Rectal smooth muscle tissue (tissue), 1 donor: ENCODE measurements around the gene IL4I1.

ENCODE experiments used
- H3K27ac ChIP-seq: one replicate; pipeline ENCODE4 v1.7.0; 2013; ENCODE audit warnings: low read depth, low read length, inconsistent platforms
- H3K27me3 ChIP-seq: one replicate; pipeline ENCODE4 v1.7.0; 2013; ENCODE audit warnings: low read length; ENCODE audit not compliant: control insufficient read depth, insufficient read depth
- H3K36me3 ChIP-seq: one replicate; pipeline ENCODE4 v1.7.0; 2013; ENCODE audit warnings: low read length; ENCODE audit not compliant: control insufficient read depth, insufficient read depth
- H3K4me1 ChIP-seq: one replicate; pipeline ENCODE4 v1.7.0; 2013; ENCODE audit warnings: low read length; ENCODE audit not compliant: control insufficient read depth, insufficient read depth
- H3K4me3 ChIP-seq: one replicate; pipeline ENCODE4 v1.7.0; 2013; ENCODE audit warnings: low read length
- H3K9ac ChIP-seq: one replicate; pipeline ENCODE4 v1.7.0; 2013; ENCODE audit warnings: low read length

The IL4I1 gene

DNA sequence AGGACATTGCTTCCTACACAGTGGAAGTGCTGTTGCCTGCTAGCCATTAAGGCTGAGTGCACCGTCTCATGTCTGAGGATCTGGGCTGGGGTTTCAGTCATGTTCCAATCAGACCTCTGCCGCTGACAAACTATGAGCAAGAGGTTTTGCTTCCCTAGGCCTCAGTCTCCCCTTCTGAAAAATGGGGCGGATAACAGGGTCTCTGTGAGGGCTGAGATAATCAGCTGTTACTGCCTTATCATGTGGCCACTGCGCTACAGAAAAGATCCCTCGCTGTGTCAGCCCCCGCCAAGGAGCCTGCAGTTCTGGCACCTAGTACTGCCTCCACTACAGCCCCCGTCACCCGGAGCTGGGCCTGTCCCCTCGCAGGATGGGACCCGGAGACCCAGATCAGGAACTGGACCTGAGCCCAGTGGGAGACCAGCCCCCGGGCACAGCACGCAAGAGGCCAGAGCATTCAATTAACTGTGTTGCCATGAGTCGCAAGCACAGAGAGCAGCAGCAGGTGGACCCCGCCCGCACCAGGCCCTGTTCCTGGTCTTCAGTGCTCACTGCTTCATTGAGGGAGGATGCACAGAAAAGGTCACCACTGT, 26.3 kb downstream of the IL4I1 start:
- Histone ChIP-seq H3K27ac (peak overlapping the region; percentile 94), H3K4me3 (peak overlapping the region; percentile 76), H3K4me1 (peaks cover 11% of the 10 kb centered on the region), H3K27me3 (no peaks in the 10 kb centered on the region), H3K9ac (peak overlapping the region; percentile 46), H3K36me3 (peaks cover 3% of the 10 kb centered on the region)

DNA sequence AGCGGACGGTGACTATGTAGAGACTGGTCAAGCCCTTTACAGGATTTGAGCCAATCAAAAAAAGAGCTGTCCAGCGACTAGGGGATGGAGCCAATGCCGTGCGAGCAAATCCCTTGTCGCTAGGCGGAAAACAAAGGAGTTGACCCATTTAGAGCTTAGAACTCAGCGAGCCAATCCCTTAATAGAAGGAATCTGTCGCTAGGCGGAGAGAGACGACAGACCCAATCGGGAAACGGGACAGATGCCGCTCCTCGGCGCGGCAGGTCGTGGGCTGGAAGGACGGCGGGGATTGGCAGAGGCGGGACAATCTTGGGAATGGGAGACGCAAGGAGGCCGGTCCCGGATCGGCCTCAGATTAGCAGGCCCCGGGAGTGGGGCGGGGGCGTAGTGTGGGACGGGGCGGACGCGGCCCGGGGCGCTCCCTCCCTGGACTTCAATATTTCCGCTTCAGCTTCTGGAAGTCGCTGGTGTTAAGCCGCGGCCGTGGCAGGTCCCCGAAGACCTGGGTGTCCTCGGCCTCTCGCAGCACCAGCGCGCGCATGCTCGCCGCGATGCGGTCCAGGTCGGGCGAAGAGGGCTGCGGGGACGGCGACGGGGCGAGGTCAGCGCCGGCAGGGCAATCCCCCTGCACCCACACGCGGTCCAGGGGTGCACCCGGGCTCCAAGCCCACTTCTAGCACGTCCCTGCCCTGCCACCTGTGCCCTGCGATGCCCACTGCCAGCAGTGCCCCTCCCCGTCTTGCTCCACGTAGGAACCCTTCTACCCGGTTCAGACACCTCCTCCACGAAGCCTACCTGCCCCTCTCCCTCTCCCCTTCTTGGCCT, 27.0 kb downstream of the IL4I1 start:
- H3K4me1 ChIP-seq, result peaks cover 9% of the 10 kb centered on the region
- peak overlapping the region; percentile 94 for H3K27ac ChIP-seq
- no peaks in the 10 kb centered on the region for H3K27me3 ChIP-seq
- peak overlapping the region; percentile 76 for H3K4me3 ChIP-seq
- H3K36me3 ChIP-seq, result peaks cover 6% of the 10 kb centered on the region
- H3K9ac ChIP-seq, result peak overlapping the region; percentile 46

DNA sequence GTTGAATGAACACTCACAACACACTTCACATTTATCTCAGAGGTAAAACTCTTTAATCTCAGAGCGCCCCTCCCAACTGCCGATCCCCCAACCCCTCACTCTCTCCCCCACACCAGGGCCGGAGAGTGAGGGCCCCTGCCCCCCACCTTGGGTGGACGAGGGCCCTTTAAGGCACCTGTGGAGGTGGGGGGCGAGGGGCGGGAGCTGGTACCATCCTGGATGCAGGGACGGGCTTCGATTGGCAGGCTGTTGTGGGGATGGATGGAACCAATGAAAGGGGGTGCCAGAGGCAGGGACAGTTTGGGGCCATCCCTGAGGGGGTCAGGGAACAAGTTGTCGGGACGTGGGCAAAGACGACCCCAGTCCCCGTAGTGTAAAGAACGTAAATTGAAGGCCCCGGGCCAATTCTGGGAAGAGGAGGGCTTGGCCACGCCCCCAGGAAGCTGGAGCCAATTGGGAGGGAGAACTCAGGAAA, 27.6 kb downstream of the IL4I1 start:
- Histone ChIP-seq H3K4me3 (peak overlapping the region; percentile 40), H3K36me3 (peaks cover 11% of the 10 kb centered on the region), H3K27ac (peak overlapping the region; percentile 80), H3K4me1 (peaks cover 9% of the 10 kb centered on the region), H3K27me3 (no peaks in the 10 kb centered on the region), H3K9ac (no peak overlapping the region)

DNA sequence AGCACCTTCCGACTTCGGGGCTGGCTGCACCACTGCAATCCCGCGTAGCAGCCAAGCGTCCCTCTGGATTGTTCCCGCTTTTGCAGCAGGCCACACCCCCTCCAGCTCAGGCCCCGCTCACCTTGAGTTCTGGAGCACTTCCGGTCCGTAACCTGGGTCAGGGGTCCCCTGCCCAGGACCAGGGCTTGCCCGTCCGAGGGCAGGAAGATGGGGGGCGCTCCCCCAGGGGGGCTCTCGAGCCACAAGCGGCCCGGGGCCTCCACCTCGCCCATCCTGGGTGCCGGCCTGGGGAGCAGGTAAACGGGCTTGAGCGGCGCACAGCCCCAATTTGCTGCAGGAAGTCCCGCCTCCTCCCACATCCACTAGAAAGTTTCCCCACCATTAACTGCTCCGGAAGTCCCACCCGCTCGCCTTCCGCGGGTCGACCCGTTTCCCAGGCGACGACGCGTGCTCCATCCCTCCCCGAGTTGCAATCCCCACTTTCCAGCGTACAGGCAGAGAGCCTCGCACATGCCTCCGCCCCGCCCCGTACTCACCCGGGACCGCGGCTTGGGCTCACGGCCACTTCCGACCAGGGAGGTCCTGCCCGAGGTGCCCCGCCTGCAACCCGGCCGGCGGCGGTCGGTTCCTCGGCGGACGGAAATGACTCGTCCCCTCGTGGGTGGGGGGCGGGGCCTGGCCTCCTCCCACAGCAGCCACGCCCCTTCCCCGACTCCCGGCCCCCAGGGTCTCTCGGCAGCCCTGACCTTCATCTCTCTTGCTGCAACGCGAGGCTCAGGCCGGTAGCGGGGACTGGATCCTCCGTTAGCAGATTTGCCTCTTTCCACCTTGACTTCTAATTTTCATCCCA, 29.5 kb downstream of the IL4I1 start, which contains the start of gene PNKP:
PNKP (minus strand) TSS at position 644 of the 850 bp plus-strand sequence; CDS start at position 272, 372 bp downstream.
- Histone ChIP-seq H3K27me3 (no peaks in the 10 kb centered on the region), H3K4me1 (peaks cover 9% of the 10 kb centered on the region), H3K9ac (peak within 1 kb of the TSS; percentile 36)

DNA sequence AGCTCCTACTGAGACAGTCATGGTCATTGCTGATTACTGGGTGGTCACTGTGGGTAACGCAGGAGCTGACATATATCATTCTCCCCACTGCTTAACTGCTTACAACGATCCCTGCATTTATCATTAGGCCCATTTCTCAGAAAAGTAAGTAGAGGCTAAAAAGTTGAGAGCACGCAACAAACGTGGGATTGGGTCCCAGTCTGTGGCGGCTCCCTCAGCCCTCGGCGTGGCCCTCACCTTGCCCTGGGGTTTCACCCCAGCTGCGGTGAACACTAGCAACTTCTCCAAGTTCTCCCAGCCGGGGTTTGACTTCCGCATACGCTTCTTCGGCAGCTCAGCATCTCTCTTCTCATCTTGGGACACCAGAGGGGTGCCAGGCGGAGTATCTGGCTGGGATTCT, 31.8 kb downstream of the IL4I1 start:
- Histone ChIP-seq H3K9ac (no peak overlapping the region), H3K27ac (no peak overlapping the region), H3K4me3 (no peak overlapping the region), H3K4me1 (peaks cover 4% of the 10 kb centered on the region), H3K36me3 (peaks cover 12% of the 10 kb centered on the region), H3K27me3 (no peaks in the 10 kb centered on the region)

More for the DNA sequence above, 29.5 kb downstream of the IL4I1 start, which contains the start of gene PNKP:
- peaks cover 11% of the 10 kb centered on the region for H3K36me3 ChIP-seq
- H3K4me3 ChIP-seq, result peak within 1 kb of the TSS; percentile 81
- peak within 1 kb of the TSS; percentile 90 for H3K27ac ChIP-seq

DNA sequence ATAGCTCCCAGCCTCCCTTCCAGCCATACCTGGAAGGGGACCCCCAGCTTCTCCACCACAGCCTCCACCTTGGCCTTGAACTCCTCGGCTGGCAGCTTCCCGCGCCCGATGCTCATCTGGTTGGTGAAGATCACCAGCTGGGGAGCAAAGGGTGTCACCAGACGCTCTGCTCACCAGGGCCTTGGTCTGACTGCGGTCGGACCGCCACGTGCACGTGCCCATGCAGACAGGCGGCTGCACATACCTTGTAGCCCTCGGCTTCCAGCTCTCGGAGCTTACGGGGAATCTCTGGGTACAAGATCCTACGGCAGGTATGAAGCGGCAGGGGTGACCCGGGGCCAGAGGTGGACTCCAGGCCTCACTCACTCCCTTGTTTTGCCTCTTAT, 32.8 kb downstream of the IL4I1 start:
- Histone ChIP-seq H3K4me1 (peaks cover 3% of the 10 kb centered on the region), H3K27ac (no peak overlapping the region), H3K27me3 (no peaks in the 10 kb centered on the region), H3K4me3 (no peak overlapping the region), H3K9ac (no peak overlapping the region), H3K36me3 (peaks cover 15% of the 10 kb centered on the region)

DNA sequence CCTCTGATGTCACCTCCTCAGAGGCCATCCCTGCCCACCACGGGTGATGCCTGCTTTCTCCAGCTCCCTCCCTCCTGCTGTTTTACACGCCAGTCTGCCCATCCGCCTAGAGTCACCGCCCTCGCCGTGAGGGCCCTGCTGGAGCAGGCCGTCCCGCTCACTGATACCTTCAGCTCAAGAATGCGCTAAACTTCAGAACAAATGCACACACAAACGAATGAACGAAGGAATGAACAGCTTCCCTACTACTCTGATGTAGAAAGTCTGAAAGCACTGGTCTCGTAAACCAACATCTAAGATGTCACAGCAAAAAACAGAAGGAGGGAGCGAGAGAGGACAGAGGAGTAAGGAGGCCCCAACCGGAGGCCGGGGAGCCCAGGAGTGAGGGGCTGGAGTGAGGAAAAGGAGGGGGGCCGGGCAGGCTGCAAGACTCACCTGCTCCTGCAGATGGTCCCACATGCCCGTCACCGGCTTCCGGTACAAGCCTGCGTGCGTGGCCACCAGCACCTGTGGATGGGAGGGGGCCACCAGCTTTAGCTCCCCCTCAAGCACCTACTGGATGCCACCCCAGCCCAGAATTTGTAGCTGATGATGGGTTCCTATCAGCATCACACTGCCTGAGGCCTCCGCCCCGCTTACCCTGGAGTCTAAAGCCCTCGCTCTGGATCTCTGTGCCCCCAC, 33.3 kb downstream of the IL4I1 start:
- Histone ChIP-seq H3K4me1 (no peaks in the 10 kb centered on the region), H3K9ac (no peak overlapping the region), H3K27me3 (no peaks in the 10 kb centered on the region), H3K4me3 (no peak overlapping the region), H3K36me3 (peaks cover 20% of the 10 kb centered on the region), H3K27ac (no peak overlapping the region)

DNA sequence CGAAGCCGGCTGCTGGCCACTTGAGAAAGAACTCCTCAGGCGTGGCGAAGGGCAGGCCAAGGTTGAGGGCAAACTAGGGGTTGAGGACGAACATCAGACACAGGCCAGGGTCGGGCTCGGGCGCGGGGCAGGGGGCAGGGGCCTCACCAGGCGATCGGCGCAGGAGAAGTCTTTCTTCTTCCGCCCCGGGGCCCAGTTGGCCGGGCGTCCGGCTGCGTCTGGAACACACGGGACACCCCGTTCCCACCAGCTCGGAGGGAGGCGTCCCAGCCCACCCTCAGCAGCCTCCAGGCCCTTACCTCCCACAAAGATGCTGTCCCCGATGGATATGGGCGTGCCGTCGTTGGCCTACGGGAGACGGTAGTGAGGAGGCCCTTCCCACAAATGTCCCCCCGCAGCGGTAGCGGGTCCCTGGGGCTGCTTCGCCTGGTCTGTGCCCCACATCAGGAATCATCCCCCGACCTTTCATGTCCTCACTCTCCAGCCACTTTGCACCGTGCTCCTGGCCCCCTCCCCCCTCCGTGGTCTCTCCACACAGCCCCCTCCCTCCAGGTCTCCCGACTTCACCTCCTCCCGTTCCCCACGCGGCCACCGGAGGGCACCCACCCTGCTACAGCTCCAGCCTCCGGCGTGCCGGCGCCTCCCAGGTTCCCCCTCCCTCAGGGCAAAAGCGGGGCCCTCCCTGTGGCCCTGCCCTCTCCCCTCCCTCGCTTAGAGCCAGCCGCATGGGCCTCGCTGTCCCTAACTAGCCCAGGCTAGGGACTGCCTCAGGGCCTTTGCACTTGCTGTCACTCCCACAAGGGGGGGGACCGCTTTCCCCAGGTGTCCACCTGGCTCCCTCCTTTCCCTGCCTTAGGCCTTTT, 34.1 kb downstream of the IL4I1 start:
- H3K27me3 ChIP-seq, result no peaks in the 10 kb centered on the region
- H3K9ac ChIP-seq, result no peak overlapping the region
- H3K4me3 ChIP-seq, result no peak overlapping the region
- no peaks in the 10 kb centered on the region for H3K4me1 ChIP-seq
- peaks cover 25% of the 10 kb centered on the region for H3K36me3 ChIP-seq
- no peak overlapping the region for H3K27ac ChIP-seq

DNA sequence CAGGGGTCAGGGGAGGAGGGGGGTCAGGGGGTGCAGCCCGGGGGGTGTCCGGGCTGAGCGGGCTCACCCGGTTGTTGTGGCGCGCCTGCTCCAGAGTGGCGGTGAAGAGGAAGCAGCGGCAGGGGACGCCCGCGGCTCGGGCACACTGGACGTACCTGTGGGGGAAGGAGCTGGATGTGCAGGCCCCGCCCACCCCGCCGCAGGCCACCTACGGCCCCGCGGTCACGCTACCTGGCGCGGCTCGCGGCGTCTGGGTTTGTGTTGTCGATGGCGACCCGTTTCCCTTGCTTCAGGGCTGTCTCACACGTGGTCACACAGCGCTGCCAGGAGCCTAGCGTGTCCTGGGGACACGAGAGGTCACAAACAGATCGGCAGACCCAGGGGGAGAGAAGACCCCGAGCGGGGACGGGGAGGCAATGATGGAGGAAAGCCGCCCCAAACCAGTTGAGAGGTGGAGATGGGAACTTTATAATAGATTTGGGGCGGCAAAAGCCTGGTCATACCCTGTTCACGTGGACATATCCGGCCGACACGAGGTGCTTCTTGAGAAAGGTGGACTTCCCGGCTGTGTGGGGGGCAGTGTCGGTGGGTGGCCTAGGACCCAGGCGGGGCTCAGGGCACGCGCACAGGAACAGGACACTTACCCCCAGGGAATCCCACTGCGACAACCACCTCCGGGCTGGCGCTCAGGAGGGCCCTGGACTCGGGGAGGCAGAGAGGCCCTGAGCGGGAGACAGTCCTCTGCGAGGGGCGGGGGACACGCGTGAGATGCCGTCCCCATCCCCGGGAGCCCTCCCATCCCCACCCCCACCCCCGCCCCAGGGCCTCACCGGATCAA, 34.9 kb downstream of the IL4I1 start:
- Histone ChIP-seq H3K9ac (no peak overlapping the region), H3K36me3 (peaks cover 32% of the 10 kb centered on the region), H3K4me3 (no peak overlapping the region)

DNA sequence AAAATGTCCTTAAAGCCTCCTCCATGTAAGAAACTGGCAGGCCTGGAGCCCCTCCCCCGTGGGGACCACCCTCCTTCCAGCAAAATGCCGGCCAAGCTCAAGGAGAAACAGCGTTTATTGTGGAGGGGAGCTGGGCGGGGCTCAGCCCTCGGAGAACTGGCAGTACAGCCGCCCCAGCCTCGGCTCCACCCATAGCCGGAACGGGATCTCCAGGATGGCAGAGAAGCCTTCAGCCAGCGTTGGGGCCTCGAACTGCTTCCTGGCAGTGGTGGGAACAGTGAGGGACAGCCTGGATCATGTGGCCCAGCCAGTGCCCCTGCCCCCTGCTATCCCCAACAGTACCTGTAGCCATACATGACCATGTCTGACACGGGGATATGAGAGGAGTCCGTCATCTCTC, 35.6 kb downstream of the IL4I1 start:
- peak overlapping the region; percentile 45 for H3K27ac ChIP-seq
- no peaks in the 10 kb centered on the region for H3K4me1 ChIP-seq
- peaks cover 34% of the 10 kb centered on the region for H3K36me3 ChIP-seq
- no peak overlapping the region for H3K9ac ChIP-seq
- H3K4me3 ChIP-seq, result no peak overlapping the region
- no peaks in the 10 kb centered on the region for H3K27me3 ChIP-seq

More for the DNA sequence above, 34.9 kb downstream of the IL4I1 start:
- Histone ChIP-seq H3K27ac (no peak overlapping the region), H3K27me3 (no peaks in the 10 kb centered on the region), H3K4me1 (no peaks in the 10 kb centered on the region)
